Stimulated activated memory B cell treated with anti-CD40 and anti-IgM and Interleukin-4, amounts not matched to agents 10 μg/mL and 1 μg/mL and 100 μg/mL, for 72 hours (primary cell): ENCODE data around the gene TMSB4X.

Experiments
- ATAC-seq: fragments of 150-1000 bp; cut with Tn5 transposase; 2 replicates; pipeline ENCODE4 v1.10.0; 2021
- H3K27ac Mint-ChIP-seq: one replicate; pipeline ENCODE4 v1.8.0; 2022; ENCODE audit warnings: mild to moderate bottlenecking, mixed read lengths
- H3K27me3 Mint-ChIP-seq: one replicate; pipeline ENCODE4 v1.8.0; 2022; ENCODE audit warnings: mixed read lengths
- H3K36me3 Mint-ChIP-seq: one replicate; pipeline ENCODE4 v1.8.0; 2022; ENCODE audit warnings: mixed read lengths
- H3K4me1 Mint-ChIP-seq: one replicate; pipeline ENCODE4 v1.8.0; 2022; ENCODE audit warnings: mixed read lengths
- H3K4me3 Mint-ChIP-seq: one replicate; pipeline ENCODE4 v1.8.0; 2022; ENCODE audit warnings: mild to moderate bottlenecking, moderate library complexity, mixed read lengths
- H3K9me3 Mint-ChIP-seq: one replicate; pipeline ENCODE4 v1.8.0; 2022; ENCODE audit warnings: mixed read lengths

Gene TMSB4X

GRCh38 chrX:12992544-12993118 lies 17.7 kb downstream of the TMSB4X start:
- Mint-ChIP-seq H3K27me3 (no peaks in the 10 kb centered on the region), H3K36me3 (peaks cover 5% of the 10 kb centered on the region), H3K4me3 (no peak overlapping the region), H3K9me3 (no peaks in the 10 kb centered on the region), H3K27ac (no peak overlapping the region), H3K4me1 (peaks cover 8% of the 10 kb centered on the region)
- ATAC-seq: no peak

GRCh38 chrX:12993826-12994225 lies 18.9 kb downstream of the TMSB4X start:
- no peak for ATAC-seq
- peaks cover 19% of the 10 kb centered on the region for H3K4me1 Mint-ChIP-seq
- H3K27ac Mint-ChIP-seq: no peak overlapping the region
- H3K4me3 Mint-ChIP-seq: no peak overlapping the region
- H3K27me3 Mint-ChIP-seq: no peaks in the 10 kb centered on the region
- H3K36me3 Mint-ChIP-seq: peaks cover 5% of the 10 kb centered on the region
- no peaks in the 10 kb centered on the region for H3K9me3 Mint-ChIP-seq

- Mint-ChIP-seq H3K9me3 (no peaks in the 10 kb centered on the region), H3K4me3 (no peak overlapping the region), H3K27me3 (no peaks in the 10 kb centered on the region), H3K36me3 (peaks cover 5% of the 10 kb centered on the region), H3K27ac (no peak overlapping the region), H3K4me1 (peaks cover 19% of the 10 kb centered on the region)
- ATAC-seq: no peak
Observed at GRCh38 chrX:12994321-12994720, 19.4 kb downstream of the TMSB4X start.

GRCh38 chrX:12996934-12997435 lies 22.1 kb downstream of the TMSB4X start:
- no peaks in the 10 kb centered on the region for H3K27me3 Mint-ChIP-seq
- H3K36me3 Mint-ChIP-seq: no peaks in the 10 kb centered on the region
- H3K4me3 Mint-ChIP-seq: no peak overlapping the region
- no peak for ATAC-seq
- peak overlapping the region; percentile 39 for H3K27ac Mint-ChIP-seq
- no peaks in the 10 kb centered on the region for H3K9me3 Mint-ChIP-seq
- peaks cover 33% of the 10 kb centered on the region for H3K4me1 Mint-ChIP-seq

- Mint-ChIP-seq H3K4me1 (peaks cover 32% of the 10 kb centered on the region), H3K36me3 (no peaks in the 10 kb centered on the region)
Observed at GRCh38 chrX:12997906-12998687, 23.2 kb downstream of the TMSB4X start.

GRCh38 chrX:12999422-12999821 lies 24.5 kb downstream of the TMSB4X start:
- H3K27me3 Mint-ChIP-seq: no peaks in the 10 kb centered on the region

More at GRCh38 chrX:12997906-12998687, 23.2 kb downstream of the TMSB4X start:
- no peak for ATAC-seq
- Mint-ChIP-seq H3K4me3 (peak overlapping the region; percentile 38), H3K27me3 (no peaks in the 10 kb centered on the region), H3K27ac (peak overlapping the region; percentile 98), H3K9me3 (no peaks in the 10 kb centered on the region)

GRCh38 chrX:13000301-13000811 lies 25.4 kb downstream of the TMSB4X start:
- no peaks in the 10 kb centered on the region for H3K9me3 Mint-ChIP-seq
- H3K4me1 Mint-ChIP-seq: peaks cover 43% of the 10 kb centered on the region
- H3K36me3 Mint-ChIP-seq: no peaks in the 10 kb centered on the region
- peak; percentile 87 for ATAC-seq
- H3K4me3 Mint-ChIP-seq: peak overlapping the region; percentile 69
- peak overlapping the region; percentile 98 for H3K27ac Mint-ChIP-seq
- H3K27me3 Mint-ChIP-seq: no peaks in the 10 kb centered on the region

More at GRCh38 chrX:12999422-12999821, 24.5 kb downstream of the TMSB4X start:
- Mint-ChIP-seq H3K36me3 (no peaks in the 10 kb centered on the region), H3K27ac (peak overlapping the region; percentile 98), H3K4me3 (peak overlapping the region; percentile 69), H3K4me1 (peaks cover 34% of the 10 kb centered on the region), H3K9me3 (no peaks in the 10 kb centered on the region)
- ATAC-seq: peak; percentile 67

GRCh38 chrX:13001097-13001496 lies 26.2 kb downstream of the TMSB4X start:
- H3K27me3 Mint-ChIP-seq: no peaks in the 10 kb centered on the region
- no peaks in the 10 kb centered on the region for H3K36me3 Mint-ChIP-seq
- H3K9me3 Mint-ChIP-seq: no peaks in the 10 kb centered on the region
- peaks cover 50% of the 10 kb centered on the region for H3K4me1 Mint-ChIP-seq
- no peak for ATAC-seq
- peak overlapping the region; percentile 98 for H3K27ac Mint-ChIP-seq
- no peak overlapping the region for H3K4me3 Mint-ChIP-seq

GRCh38 chrX:13001961-13002671 lies 27.2 kb downstream of the TMSB4X start:
- H3K27ac Mint-ChIP-seq: peak overlapping the region; percentile 98
- H3K27me3 Mint-ChIP-seq: no peaks in the 10 kb centered on the region
- H3K4me3 Mint-ChIP-seq: no peak overlapping the region
- no peaks in the 10 kb centered on the region for H3K9me3 Mint-ChIP-seq
- H3K4me1 Mint-ChIP-seq: peaks cover 57% of the 10 kb centered on the region
- no peaks in the 10 kb centered on the region for H3K36me3 Mint-ChIP-seq
- no peak for ATAC-seq

- peaks cover 51% of the 10 kb centered on the region for H3K4me1 Mint-ChIP-seq
- no peaks in the 10 kb centered on the region for H3K27me3 Mint-ChIP-seq
- no peaks in the 10 kb centered on the region for H3K36me3 Mint-ChIP-seq
- peak overlapping the region; percentile 98 for H3K27ac Mint-ChIP-seq
- peak; percentile 81 for ATAC-seq
- H3K9me3 Mint-ChIP-seq: no peaks in the 10 kb centered on the region
- peak overlapping the region; percentile 82 for H3K4me3 Mint-ChIP-seq
Observed at GRCh38 chrX:13005661-13006473, 31.0 kb downstream of the TMSB4X start.

- Mint-ChIP-seq H3K36me3 (no peaks in the 10 kb centered on the region), H3K9me3 (no peaks in the 10 kb centered on the region), H3K4me3 (peak overlapping the region; percentile 41), H3K27me3 (no peaks in the 10 kb centered on the region), H3K27ac (peak overlapping the region; percentile 83), H3K4me1 (peaks cover 51% of the 10 kb centered on the region)
- no peak for ATAC-seq
Observed at GRCh38 chrX:13007519-13008188, 32.7 kb downstream of the TMSB4X start.

- peaks cover 54% of the 10 kb centered on the region for H3K4me1 Mint-ChIP-seq
- no peaks in the 10 kb centered on the region for H3K27me3 Mint-ChIP-seq
- H3K27ac Mint-ChIP-seq: peak overlapping the region; percentile 83
- H3K9me3 Mint-ChIP-seq: no peaks in the 10 kb centered on the region
- peak; percentile 76 for ATAC-seq
- peak overlapping the region; percentile 41 for H3K4me3 Mint-ChIP-seq
- no peaks in the 10 kb centered on the region for H3K36me3 Mint-ChIP-seq
Observed at GRCh38 chrX:13008189-13008533, 33.3 kb downstream of the TMSB4X start.

- Mint-ChIP-seq H3K4me3 (no peak overlapping the region), H3K9me3 (no peaks in the 10 kb centered on the region), H3K27ac (peak overlapping the region; percentile 83), H3K4me1 (peaks cover 60% of the 10 kb centered on the region), H3K36me3 (no peaks in the 10 kb centered on the region), H3K27me3 (no peaks in the 10 kb centered on the region)
- no peak for ATAC-seq
Observed at GRCh38 chrX:13008851-13009250, 33.9 kb downstream of the TMSB4X start.

- no peaks in the 10 kb centered on the region for H3K36me3 Mint-ChIP-seq
- ATAC-seq: no peak
- H3K4me3 Mint-ChIP-seq: no peak overlapping the region
- no peaks in the 10 kb centered on the region for H3K9me3 Mint-ChIP-seq
- H3K27me3 Mint-ChIP-seq: no peaks in the 10 kb centered on the region
- H3K4me1 Mint-ChIP-seq: peaks cover 60% of the 10 kb centered on the region
- H3K27ac Mint-ChIP-seq: peak overlapping the region; percentile 83
Observed at GRCh38 chrX:13009273-13009672, 34.4 kb downstream of the TMSB4X start.
